ENCODE results near the gene SDK2.

- no peak for TF ChIP-seq POLR2AphosphoS5 (IDR thresholded peaks at IDR 0.05; ENCODE audit: low read depth, low read length)
- TF ChIP-seq REST (IDR thresholded peaks at IDR 0.05; ENCODE audit: insufficient read depth in 1 of 2, low read depth in 2 of 2, low read length in 2 of 2) = no peak
Measured at GRCh38 chr17:73569762-73570319, 74.4 kb downstream of the SDK2 start.
